Measurements from ENCODE around the gene PTPRD.

PTPRD gene

GRCh38 chr9:9612755-9613154, 1000.0 kb downstream of the PTPRD start:
- Histone ChIP-seq H3K9ac (ENCODE audit: low read depth, low read length, poor library complexity, severe bottlenecking) (no peak overlapping the region), H3K4me2 (ENCODE audit: low read depth, low read length, poor library complexity, severe bottlenecking) (no peak overlapping the region), H3F3A (ENCODE audit: low read depth) (no peaks in the 10 kb centered on the region), H2AFZ (ENCODE audit: low read length) (no peak overlapping the region), H4K20me1 (ENCODE audit: insufficient read depth, low read length, poor library complexity, severe bottlenecking) (no peaks in the 10 kb centered on the region), H3K9me3 (ENCODE audit: insufficient read depth, low read depth, low read length) (no peaks in the 10 kb centered on the region), H3K27me3 (ENCODE audit: insufficient read depth, low read length, poor library complexity, severe bottlenecking) (no peaks in the 10 kb centered on the region), H3K36me3 (ENCODE audit: insufficient read depth, low read length) (no peaks in the 10 kb centered on the region), H3K4me3 (ENCODE audit: low read length, poor library complexity, severe bottlenecking) (no peak overlapping the region), H3K9me2 (replicated peaks; ENCODE audit: low read depth, low read length) (no peaks in the 10 kb centered on the region), H3K79me2 (ENCODE audit: insufficient read depth, low read length) (no peaks in the 10 kb centered on the region), H3K4me1 (ENCODE audit: insufficient read depth, low read length, poor library complexity, severe bottlenecking) (peaks cover 4% of the 10 kb centered on the region)
- no peak for TF ChIP-seq CTCF (conservative IDR thresholded peaks at IDR 0.05; ENCODE audit: low read length)
- TF ChIP-seq EZH2phosphoT487 (IDR thresholded peaks at IDR 0.05; ENCODE audit: borderline replicate concordance), result no peak

GRCh38 chr9:9612270-9612669, 1000.5 kb downstream of the PTPRD start:
- H3K4me3 ChIP-seq (ENCODE audit: low read length, poor library complexity, severe bottlenecking), result no peak overlapping the region
- H3K9ac ChIP-seq (ENCODE audit: low read depth, low read length, poor library complexity, severe bottlenecking), result no peak overlapping the region
- no peak for TF ChIP-seq EZH2phosphoT487 (IDR thresholded peaks at IDR 0.05; ENCODE audit: borderline replicate concordance)
- TF ChIP-seq CTCF (conservative IDR thresholded peaks at IDR 0.05; ENCODE audit: low read length), result no peak
- no peaks in the 10 kb centered on the region for H3K9me3 ChIP-seq (ENCODE audit: insufficient read depth, low read depth, low read length)
- no peak overlapping the region for H3K4me2 ChIP-seq (ENCODE audit: low read depth, low read length, poor library complexity, severe bottlenecking)
- no peaks in the 10 kb centered on the region for H3F3A ChIP-seq (ENCODE audit: low read depth)
- H3K36me3 ChIP-seq (ENCODE audit: insufficient read depth, low read length), result no peaks in the 10 kb centered on the region
- no peaks in the 10 kb centered on the region for H4K20me1 ChIP-seq (ENCODE audit: insufficient read depth, low read length, poor library complexity, severe bottlenecking)
- no peaks in the 10 kb centered on the region for H3K27me3 ChIP-seq (ENCODE audit: insufficient read depth, low read length, poor library complexity, severe bottlenecking)
- no peak overlapping the region for H2AFZ ChIP-seq (ENCODE audit: low read length)
- H3K4me1 ChIP-seq (ENCODE audit: insufficient read depth, low read length, poor library complexity, severe bottlenecking), result peaks cover 4% of the 10 kb centered on the region
- no peaks in the 10 kb centered on the region for H3K9me2 ChIP-seq (replicated peaks; ENCODE audit: low read depth, low read length)
- no peaks in the 10 kb centered on the region for H3K79me2 ChIP-seq (ENCODE audit: insufficient read depth, low read length)

DNA sequence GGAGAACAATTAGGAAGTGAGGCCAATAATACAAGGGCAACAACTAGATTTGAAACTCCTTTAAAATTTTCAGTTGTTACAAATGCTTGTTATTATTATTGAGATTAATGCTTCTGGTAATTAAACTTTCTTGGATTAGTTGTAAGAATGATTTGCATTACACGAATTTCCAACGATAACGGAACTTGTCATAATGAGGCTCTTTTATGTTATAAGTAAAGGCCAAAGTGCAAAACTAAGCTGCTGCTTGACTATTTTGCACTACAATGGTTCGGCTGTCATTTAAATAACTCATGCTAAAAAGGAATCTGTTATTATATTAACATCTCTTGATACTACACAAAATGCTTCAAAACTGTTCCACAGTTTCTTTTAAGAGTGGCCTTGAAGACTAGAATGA, 1007.1 kb downstream of the PTPRD start:
- Histone ChIP-seq H2AFZ (ENCODE audit: low read length) (no peak overlapping the region), H3K9me3 (ENCODE audit: insufficient read depth, low read depth, low read length) (no peaks in the 10 kb centered on the region), H3F3A (ENCODE audit: low read depth) (no peaks in the 10 kb centered on the region), H3K4me3 (ENCODE audit: low read length, poor library complexity, severe bottlenecking) (no peak overlapping the region), H3K36me3 (ENCODE audit: insufficient read depth, low read length) (no peaks in the 10 kb centered on the region), H3K4me1 (ENCODE audit: insufficient read depth, low read length, poor library complexity, severe bottlenecking) (no peaks in the 10 kb centered on the region), H3K4me2 (ENCODE audit: low read depth, low read length, poor library complexity, severe bottlenecking) (no peak overlapping the region), H3K79me2 (ENCODE audit: insufficient read depth, low read length) (no peaks in the 10 kb centered on the region), H3K27me3 (ENCODE audit: insufficient read depth, low read length, poor library complexity, severe bottlenecking) (no peaks in the 10 kb centered on the region), H3K9me2 (replicated peaks; ENCODE audit: low read depth, low read length) (no peaks in the 10 kb centered on the region), H3K9ac (ENCODE audit: low read depth, low read length, poor library complexity, severe bottlenecking) (no peak overlapping the region), H4K20me1 (ENCODE audit: insufficient read depth, low read length, poor library complexity, severe bottlenecking) (no peaks in the 10 kb centered on the region)
- TF ChIP-seq CTCF (conservative IDR thresholded peaks at IDR 0.05; ENCODE audit: low read length) (no peak), EZH2phosphoT487 (IDR thresholded peaks at IDR 0.05; ENCODE audit: borderline replicate concordance) (no peak)

Data from Loucy (cell line).